Ammon's horn (tissue), 1 donor: ENCODE data around the gene PARP9.

Experiments used
- DNase-seq: peaks from one replicate; pipeline ENCODE4 v3.0.0-alpha.2; 2016; ENCODE audit warnings: low spot score

Gene PARP9

DNA sequence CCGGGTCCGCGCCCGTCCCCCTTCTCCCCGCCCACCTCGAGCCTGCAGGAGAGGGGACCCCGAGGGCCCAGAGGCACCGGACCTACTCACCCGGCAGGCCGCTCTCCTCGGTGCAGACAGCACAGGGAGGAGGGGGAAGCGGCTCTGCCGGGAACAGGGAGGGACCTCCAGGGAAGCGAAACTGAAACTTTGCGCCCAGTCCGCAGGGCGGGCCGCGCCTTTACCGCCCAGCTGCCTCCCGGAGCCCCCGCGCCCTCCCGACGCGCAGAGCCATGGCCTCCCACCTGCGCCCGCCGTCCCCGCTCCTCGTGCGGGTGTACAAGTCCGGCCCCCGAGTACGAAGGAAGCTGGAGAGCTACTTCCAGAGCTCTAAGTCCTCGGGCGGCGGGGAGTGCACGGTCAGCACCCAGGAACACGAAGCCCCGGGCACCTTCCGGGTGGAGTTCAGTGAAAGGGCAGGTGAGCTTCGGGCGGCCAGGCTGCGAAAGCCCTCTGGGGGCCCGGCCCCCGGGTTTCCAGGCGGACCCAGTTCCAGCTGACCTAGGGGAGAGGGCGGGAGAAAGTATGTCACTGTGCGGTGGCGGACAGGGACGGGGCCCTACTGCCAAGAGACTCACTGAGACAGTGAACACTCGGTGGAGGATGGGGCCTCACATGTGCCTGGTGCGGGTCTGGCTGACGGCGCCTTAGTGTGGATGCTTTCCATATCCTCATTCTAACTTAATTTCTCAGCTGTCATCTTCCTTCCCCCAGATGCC, at the start of gene PARP9, which contains the start of gene DTX3L:
PARP9 (minus strand) TSS at position 146 of the 758 bp plus-strand sequence. CDS start 4,680 bp downstream, outside the sequence.
DTX3L (plus strand) TSS at position 184 of the 758 bp plus-strand sequence; CDS start at position 273, 89 bp downstream.
- DNase-seq, result peak; percentile 79

DNA sequence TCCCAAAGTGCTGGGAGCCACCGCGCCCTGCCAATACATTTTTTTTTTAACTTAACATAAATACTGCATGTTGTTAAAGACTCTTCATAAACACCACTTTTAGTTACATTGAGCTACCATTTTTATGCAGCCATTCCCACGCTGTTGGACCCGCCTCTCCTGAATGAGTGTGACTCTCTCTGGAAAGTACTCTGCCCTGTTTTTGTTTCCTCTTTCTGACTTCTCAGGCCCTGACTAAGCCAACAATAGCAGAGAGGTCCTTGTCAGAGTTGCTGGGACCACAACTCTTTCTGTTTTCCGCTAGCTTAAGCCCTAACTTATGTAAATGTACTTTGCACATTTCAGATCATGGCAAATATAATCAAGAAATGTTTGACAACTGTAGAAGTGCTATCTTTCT, 48.6 kb upstream of the PARP9 start:
- no peak for DNase-seq

DNA sequence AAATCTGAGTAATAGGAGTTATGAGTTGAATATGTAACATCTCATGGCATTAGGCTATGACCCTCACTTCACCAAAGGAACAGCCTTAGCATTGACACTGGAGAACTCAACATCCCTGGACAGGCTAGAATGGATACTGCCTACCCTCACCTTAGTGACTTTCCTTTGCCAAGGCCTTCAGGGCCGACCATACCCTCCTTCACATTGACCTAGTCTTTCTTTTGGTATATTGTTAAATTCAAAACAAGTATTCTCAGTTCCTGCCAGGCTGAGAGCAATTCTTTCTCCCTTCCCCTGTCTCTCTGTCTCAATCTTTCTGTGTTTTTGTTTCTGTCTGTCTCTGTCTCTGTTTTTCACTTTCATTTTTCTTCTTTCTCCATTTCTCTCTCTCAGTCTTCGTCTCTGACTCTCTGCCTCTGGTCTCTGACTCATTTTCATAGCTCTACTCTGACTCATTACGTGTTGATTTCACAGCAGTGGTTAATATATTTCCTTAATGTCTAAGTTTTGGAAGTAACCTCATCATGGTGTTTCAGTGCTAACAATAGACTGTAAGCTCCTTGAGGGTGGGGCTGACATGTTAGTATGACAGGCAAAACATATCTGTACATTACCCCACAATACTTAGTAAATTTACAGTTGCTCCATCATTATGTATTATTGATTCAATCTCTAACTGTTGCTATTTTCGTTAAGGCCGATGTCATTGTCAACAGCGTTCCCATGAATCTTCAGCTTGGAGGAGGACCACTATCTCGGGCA, 45.9 kb upstream of the PARP9 start:
- no peak for DNase-seq

DNA sequence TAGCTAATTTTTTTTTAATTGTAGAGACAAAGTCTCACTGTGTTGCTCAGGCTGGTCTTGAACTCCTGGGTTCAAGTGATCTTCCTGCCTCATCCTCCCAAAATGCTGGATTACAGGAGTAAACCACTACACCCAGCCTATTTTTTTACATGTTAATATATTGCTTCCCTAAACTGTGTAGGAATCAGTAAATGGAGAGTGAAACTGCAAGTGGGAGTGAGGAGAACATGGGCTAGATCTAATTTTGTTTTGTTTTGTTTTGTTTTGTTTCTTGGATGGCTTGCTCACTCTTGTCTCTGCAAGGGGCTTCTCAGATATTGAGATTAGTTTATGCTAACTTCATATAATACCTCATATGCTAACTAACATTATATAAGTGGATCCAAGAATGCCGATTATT, 44.8 kb upstream of the PARP9 start:
- DNase-seq, result no peak

DNA sequence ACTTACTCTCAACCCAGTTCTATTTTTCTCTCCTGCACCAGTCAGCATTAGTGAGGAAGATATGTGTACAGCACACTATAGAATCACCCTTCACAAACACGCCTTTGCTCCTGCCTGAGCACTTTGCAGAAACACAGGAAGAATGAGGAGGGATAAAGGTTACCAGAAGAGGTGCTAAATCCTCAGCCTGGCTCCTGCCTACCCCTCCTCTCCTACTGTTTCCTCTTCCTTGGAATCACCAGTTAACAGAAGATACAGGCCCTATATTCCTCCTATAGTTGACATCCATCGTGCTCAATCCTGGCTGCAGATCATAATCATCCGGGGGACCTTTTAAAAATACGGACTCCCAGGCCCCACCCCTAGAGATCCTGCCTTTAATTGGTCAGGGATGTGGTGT, 42.2 kb upstream of the PARP9 start:
- DNase-seq, result no peak

DNA sequence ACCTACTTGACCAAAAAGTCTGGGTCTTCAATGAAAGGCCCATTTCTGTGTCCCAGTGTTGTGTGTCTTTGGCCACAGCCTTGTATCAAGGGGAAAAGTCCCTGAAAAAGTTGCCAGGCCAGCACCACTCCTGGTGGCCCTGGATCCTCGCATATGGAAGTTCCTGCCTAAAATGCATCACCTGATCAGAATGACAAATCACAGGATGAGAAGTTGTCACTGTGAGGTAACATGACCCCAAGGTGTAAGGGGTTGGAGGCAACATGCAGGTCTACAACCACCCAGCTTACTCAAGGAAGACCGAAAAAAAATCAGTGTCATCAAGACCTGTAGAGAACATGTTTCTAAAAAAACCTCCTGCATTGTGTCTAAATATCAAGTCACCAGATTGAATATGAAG, 39.0 kb upstream of the PARP9 start:
- DNase-seq, result no peak

DNA sequence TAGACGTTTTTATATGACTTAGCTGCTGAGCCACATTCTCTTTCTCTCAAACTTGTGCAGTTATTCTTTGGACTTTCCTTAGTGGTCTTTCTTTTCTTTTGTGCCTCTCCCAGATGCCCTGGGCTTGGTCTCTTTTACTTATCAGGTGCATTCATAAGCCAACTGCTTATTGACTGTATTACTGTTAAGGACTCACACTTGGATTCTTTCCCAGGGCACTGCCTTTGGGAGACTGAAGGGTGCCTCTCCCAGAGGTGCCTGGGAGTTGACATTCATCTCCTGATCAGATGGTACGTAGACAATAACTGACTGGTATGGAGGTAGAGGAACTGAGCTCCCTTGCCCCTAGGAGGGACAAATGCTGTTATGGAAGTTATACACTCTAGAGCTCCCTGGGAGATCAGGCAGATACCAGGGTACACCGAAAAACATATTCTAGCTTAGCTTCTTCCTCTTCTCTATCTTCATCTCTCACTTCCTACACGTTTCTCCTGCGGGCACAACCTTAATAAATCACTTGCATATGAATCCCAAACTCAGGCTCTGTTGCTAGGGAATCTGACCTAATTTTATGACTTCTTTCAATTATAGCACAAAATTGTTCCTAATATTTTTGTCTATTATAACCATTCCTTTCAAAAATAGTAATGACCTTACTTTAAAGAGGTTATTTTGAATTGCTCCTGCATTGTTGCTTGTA, 38.1 kb upstream of the PARP9 start:
- DNase-seq, result no peak

DNA sequence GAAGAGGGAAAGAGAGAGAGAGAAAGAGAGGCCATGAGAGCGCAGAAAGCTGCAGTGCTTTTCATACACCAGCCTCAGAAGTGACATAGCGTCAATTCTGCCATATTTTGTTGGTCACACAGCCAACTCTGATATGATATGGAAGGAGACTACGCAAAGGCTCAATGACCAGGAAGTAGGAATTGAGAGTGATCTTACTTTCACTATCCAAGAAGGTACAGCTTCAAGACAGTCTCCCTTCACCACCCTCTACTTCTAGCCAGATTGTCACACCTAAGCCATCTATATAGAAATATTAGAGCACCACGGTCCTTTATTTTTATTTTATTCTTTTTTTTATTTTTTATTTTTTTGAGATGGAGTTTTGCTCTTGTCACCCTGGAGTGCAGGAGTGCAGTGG, 34.5 kb upstream of the PARP9 start:
- DNase-seq, result no peak

DNA sequence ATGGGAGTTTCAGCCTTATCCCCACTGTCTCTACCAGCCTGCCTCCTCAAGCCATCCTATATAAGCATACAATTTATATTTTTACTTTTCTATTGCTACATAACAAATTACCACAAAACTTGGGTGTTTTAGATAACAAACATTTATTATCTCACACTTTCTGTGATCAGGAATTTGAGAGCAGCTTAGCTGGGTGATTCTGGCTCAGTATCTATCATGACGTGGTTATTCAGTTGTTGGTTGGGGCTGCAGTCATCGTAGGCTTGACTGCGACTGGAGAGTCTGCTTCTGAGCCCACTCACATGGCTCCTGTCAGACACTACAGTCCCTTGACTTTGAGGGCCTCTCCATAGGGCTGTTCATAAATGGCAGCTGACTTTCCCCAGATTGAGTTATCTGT, 34.1 kb upstream of the PARP9 start:
- no peak for DNase-seq

DNA sequence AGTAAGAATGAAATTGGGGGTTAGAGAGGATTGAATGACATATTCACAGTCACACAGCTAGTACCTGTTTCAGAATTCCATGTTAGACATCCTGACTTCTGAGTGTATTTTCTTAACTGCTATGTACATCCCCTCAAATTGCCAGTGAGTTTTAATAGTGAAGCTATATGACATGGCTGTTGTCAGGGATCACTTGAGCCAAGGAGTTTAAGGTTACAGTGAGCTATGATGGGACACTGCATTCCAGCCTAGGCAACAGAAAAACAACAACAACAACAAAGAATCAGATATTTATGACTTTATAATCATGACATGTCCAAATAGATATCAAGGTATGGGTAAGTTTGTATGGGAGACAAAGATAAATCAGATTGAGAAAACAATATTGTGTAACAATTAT, 29.9 kb upstream of the PARP9 start:
- no peak for DNase-seq

DNA sequence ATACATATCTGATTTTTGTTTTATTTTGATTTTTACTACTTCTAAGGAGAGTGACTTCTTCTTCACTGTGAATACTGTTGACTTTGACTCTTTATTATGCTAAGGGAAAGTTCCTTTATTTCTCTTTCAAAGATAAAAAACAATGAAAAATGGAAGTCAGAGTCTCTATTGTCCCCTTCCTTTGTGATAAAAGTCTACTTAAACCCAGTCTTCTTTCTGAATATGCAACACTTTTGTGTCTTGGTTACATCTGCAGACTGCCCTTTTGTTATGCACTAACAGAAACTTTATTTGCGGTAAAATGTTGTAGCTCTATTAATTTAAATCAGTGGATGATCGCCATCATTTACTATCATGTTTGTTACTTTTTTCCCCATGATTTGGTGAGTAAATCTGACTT, 26.5 kb upstream of the PARP9 start:
- no peak for DNase-seq

DNA sequence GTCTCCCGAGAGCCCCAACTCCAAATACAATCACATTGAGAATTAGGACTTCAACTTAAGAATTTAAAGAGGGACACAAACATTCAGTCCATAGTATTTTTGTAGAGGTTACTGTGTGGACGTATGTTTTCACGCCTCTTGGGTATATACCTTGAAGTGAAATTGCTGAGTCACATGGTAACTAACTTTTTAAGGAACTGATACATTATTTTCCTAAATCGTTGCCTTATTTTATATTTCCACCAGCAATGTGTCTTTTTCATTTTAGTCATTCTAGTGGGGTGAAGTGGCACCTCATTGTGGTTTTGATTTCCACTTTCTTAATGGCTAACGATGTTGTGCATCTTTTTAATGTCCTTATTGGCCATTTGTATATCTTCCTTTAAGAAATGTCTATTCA, 25.2 kb upstream of the PARP9 start:
- no peak for DNase-seq

DNA sequence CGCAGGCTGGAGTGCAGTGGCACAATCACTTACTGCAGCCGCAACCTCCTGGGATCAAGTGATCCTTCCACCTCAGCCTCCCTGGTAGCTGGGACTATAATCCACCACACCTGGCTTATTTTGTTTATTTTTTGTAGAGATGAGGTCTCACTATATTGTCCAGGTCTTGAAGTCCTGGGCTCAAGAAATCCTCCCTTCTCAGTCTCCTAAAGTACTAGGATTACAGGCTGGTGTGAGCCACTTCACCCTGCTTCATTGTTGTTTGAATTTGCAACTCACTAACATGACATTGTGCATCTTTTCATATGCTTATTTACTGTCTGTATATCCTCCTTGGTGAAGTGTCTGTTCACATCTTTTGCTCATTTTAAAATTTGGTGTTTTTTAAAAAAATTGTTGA, 23.5 kb upstream of the PARP9 start:
- no peak for DNase-seq

DNA sequence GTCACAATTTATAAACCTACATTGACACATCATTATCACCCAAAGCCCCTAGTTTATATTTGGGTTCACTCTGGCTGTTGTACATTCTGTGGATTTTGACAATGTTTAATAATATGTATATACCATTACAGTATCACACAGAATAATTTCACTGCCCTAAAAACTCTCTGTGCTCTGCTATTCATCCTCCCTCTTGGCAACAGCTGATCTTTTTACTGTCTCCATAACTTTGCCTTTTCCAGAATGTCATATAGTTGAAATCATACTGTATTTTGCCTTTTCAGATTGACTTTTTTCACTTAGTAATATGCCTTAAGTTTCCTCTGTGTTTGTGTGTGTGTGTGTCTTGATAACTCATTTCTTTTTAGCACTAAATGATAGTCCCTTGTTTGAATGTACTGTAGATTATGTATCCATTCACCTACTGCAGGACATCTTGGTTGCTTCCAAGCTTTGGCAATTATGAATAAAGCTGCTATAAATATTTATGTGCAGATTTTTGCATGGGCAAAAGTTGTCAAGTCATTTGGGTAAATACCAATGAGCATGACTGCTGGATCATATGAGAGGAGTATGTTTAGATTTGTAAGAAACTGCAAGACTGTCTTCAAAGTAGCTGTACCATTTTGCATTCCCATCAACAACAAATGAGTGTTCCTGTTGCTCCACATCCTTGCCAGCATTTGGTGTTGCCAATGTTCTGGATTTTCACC, 22.8 kb upstream of the PARP9 start:
- no peak for DNase-seq

DNA sequence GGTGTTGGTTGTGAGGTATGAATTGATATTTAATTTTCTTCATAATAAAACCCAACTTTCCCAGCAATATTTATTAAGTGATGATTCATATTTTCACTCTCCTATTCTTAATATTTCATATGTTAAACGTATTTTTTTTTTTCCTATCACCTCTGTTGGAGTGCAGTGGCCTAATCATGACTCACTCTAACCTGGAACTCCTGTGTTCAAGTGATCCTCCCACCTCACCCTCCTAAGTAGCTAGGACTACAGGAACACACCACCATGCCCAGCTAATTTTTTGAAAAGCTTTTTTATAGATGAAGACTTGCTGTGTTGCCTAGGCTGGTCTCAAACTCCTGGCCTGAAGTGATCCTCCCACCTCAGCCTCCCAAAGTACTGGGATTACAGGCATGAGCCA, 22.0 kb upstream of the PARP9 start:
- DNase-seq, result no peak

DNA sequence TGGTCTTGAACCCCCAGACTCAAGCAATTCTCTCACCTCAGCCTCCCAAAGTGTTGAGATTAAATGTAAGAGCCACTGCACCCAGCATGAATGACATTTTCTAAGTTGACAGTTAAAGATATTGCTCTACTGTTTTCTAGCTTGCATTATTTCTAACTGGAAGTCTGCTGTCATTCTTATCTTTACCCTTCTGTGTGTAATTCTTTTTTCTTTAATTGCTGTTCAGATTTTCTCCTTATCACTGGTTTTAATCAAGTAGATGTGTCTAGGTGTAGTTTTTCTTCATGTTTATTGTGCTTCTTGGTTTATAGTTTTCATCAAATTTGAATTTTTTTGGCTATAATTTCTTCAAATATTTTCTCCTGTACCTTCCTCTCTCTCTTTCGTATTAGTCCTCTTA, 18.3 kb upstream of the PARP9 start:
- DNase-seq, result no peak

DNA sequence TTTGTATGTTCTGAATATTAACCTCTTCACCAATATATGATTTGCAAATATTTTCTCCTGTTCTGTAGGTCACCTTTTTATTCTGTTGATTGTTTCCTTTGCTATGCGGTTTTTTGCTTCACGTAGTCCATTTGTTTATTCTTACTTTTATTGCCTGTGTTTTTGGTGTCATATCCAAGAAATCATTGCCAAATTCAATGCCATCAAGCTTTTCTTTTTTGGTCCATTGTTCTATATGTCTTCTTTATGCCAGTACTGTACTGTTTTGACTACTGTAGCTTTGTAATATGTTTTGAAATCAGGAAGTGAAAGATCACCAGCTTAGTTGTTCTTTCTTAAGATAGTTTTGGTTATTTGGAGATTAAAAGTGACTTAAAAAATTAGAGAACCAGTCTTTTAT, 17.5 kb upstream of the PARP9 start:
- DNase-seq, result no peak

DNA sequence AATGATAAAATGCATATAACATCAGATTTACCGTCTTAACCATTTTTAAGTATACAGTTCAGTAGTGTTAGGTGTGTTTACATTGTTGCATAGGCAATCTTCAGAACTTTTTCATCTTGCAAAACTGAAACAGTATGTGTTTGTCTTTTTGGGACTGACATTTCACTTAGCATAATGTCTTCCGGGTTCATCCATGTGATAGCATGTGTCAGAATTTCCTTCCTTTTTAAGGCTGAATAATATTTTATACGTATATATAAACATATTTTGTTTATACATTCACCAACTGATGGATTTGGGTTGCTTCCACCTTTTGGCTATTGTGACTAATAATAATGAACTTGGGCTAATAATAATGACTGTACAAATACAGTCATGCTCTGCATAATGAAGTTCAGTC, 16.4 kb upstream of the PARP9 start:
- no peak for DNase-seq

DNA sequence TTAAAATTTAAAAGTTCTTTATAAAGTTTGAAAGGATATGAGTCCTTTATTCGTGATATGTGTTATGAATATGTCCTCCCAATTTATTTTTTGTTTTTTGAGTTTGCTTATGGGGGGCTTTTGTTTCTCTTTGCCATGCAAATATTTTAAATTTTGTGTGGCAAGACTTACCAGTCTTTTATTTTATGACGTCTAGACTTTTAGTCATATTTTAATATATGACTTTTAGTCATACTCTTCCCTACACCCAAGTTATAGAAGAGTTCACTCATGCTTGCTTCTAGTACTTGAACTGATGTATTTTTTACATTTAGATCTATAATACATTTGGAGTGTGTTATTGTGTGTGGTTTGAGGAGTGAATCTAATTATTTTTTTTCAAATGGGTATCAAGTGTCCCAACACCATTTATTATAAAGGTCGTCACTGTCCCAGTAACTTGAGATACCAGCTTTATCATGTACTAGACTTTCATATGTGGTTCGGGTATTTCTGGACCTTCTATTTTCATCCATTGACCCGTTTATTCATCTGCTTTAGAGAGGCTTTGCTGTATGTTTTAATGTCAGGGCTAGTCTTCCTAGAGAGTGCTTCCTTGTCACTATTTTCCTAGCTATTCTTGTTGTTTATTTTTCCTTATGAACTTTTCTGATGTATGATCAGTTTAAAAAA, 14.1 kb upstream of the PARP9 start:
- DNase-seq, result no peak

DNA sequence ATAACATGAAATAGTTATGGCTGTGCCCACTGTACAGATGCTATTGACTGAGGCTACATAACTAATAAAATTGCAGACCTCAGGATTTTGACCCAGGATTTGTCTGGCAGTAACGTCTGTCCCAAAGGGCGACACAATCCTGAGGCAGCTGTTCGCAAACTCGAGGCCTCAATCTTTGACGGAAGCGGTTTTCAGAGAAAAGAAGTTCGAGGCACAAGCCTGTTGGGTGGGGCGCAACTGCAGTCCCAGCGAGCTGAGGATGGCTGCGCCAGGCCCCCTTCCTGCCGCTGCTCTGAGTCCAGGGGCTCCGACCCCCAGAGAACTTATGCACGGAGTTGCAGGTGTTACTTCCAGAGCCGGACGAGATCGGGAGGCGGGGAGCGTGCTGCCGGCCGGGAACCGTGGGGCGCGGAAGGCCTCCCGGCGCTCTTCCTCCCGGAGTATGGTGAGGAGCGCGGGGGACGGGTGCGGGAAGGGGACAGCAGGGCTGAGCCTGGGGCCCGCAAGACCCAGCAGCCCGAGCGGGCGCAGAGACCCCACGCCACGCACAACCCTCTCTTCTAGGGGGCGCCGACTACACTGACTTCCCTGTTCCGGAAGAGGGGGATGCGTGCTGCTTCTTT, 13.4 kb upstream of the PARP9 start, which contains the start of gene PARP15:
PARP15 (plus strand) TSS at position 242 of the 623 bp plus-strand sequence; CDS start at position 260, 18 bp downstream.
- DNase-seq, result no peak
